GM12878 (cell line): Measurements from ENCODE around the gene UBAP1. TPM values are rescaled to one million over a fixed set of nuclear protein-coding genes. Genes with fewer than 3 reads are reported as not detected.

Experiments used
- ATAC-seq: fragments of 200-7000 bp; cut with Tn5 transposase; 3 replicates; pipeline ENCODE4 v1.9.1; 2020; ENCODE audit warnings: mild to moderate bottlenecking, moderate library complexity
- BruUV-seq: library from RNA; stranded (reverse); fragments of 400-500 nt; replicated peaks from 2 replicates; lab custom pipeline; 2021; lab: Mats Ljungman, UMichigan
- CTCF ChIA-PET: fragments of 300-600 bp; sonication (Branson Sonifier 250); formaldehyde crosslinking; extraction: SDS; loops from one replicate; lab custom pipeline; 2021; ENCODE audit warnings: inconsistent platforms; lab: Yijun Ruan, JAX
- POLR2A ChIA-PET: fragments of 350-600 bp; formaldehyde crosslinking; extraction: SDS; loops from one replicate; lab custom pipeline; 2021; ENCODE audit warnings: inconsistent platforms; lab: Charles Lee
- RAD21 ChIA-PET: fragments of 300-600 bp; sonication (Branson Sonifier 250); formaldehyde crosslinking; loops from one replicate; lab custom pipeline; 2023; ENCODE audit warnings: antibody characterized with exemption; ENCODE audit not compliant: unreplicated experiment; lab: Charles Lee
- SMC1A ChIA-PET: fragments of 300-600 bp; sonication (Branson Sonifier 250); formaldehyde crosslinking; loops from one replicate; lab custom pipeline; 2023; ENCODE audit not compliant: unreplicated experiment, uncharacterized antibody; lab: Charles Lee
- DNase-seq: peaks from one replicate; pipeline ENCODE4 v3.0.0-alpha.2; 2011; ENCODE audit warnings: low read depth, low spot score
- FAIRE-seq: peaks from 3 replicates; lab custom pipeline; 2011; peaks lifted over from hg19 to GRCh38; lab: Jason Lieb, UNC
- H2AFZ ChIP-seq: 2 replicates; pipeline ENCODE4 v1.6.0; 2011; ENCODE audit warnings: low read depth, low read length, control low read depth; ENCODE audit not compliant: control insufficient read depth
- H3K27ac ChIP-seq: 2 replicates; pipeline ENCODE4 v1.5.1; 2011; ENCODE audit warnings: control low read depth; ENCODE audit not compliant: control insufficient read depth, insufficient read depth
- H3K27me3 ChIP-seq, 2 experiments: replicated peaks in 1 of 2; 2 replicates each; pipeline versions ENCODE4 v1.6.0 to v1.6.1; 2011; ENCODE audit warnings: low read length in 1 of 2; ENCODE audit not compliant: control insufficient read depth in 2 of 2, insufficient read depth in 2 of 2
- H3K36me3 ChIP-seq, 2 experiments: 2 replicates each; pipeline ENCODE4 v1.5.1; 2011; ENCODE audit warnings: low read length in 1 of 2; ENCODE audit not compliant: control insufficient read depth in 2 of 2, insufficient read depth in 2 of 2
- H3K4me1 ChIP-seq: 2 replicates; pipeline ENCODE4 v1.6.1; 2011; ENCODE audit warnings: mild to moderate bottlenecking, low read length, moderate library complexity, mixed read lengths; ENCODE audit not compliant: control insufficient read depth, insufficient read depth
- H3K4me2 ChIP-seq: 2 replicates; pipeline ENCODE4 v1.6.0; 2011; ENCODE audit warnings: control low read depth; ENCODE audit not compliant: control insufficient read depth, insufficient read depth
- H3K4me3 ChIP-seq: fragments of 200-600 bp; sonication (generic); 2 replicates; pipeline ENCODE4 v1.5.1; 2016
- H3K79me2 ChIP-seq: 2 replicates; pipeline ENCODE4 v1.6.0; 2011; ENCODE audit warnings: low read length; ENCODE audit not compliant: control insufficient read depth, insufficient read depth
- H3K9ac ChIP-seq: 2 replicates; pipeline ENCODE4 v1.8.0; 2011; ENCODE audit warnings: low read length, control low read depth, mixed read lengths; ENCODE audit not compliant: control insufficient read depth, insufficient read depth
- H3K9me3 ChIP-seq: replicated peaks from 3 replicates; pipeline ENCODE4 v1.5.1; 2011; ENCODE audit warnings: mild to moderate bottlenecking, low read length; ENCODE audit not compliant: control insufficient read depth, insufficient read depth
- H4K20me1 ChIP-seq: 2 replicates; pipeline ENCODE4 v1.6.0; 2011; ENCODE audit not compliant: control insufficient read depth, insufficient read depth
- BHLHE40 ChIP-seq, 2 experiments: fragments of 450-650 bp in 1 of 2; IDR thresholded peaks; 2 replicates each; pipeline ENCODE4 v1.6.1; 2011 to 2017; ENCODE audit warnings: low read depth in 2 of 2, borderline replicate concordance in 1 of 2, improper control_type of control experiment in 1 of 2, low read length in 1 of 2, mild to moderate bottlenecking in 1 of 2
- FOXK2 ChIP-seq: fragments of 450-650 bp; IDR thresholded peaks from 2 replicates; pipeline ENCODE4 v1.6.1; 2017; ENCODE audit warnings: mild to moderate bottlenecking, moderate library complexity
- HDAC6 ChIP-seq: fragments of 200-600 bp; sonication (generic); IDR thresholded peaks from one replicate; pipeline ENCODE4 v1.8.0; 2017; ENCODE audit warnings: antibody characterized with exemption; ENCODE audit not compliant: unreplicated experiment
- IRF3 ChIP-seq: fragments of 450-650 bp; IDR thresholded peaks from 2 replicates; pipeline ENCODE4 v1.6.1; 2014; ENCODE audit warnings: mild to moderate bottlenecking
- JUNB ChIP-seq: IDR thresholded peaks from 2 replicates; pipeline ENCODE4 v1.6.1; 2016; ENCODE audit warnings: antibody characterized with exemption, mild to moderate bottlenecking
- MYC ChIP-seq: IDR thresholded peaks from 2 replicates; pipeline ENCODE4 v1.6.1; 2011; ENCODE audit warnings: mild to moderate bottlenecking, low read length, moderate library complexity, inconsistent platforms; ENCODE audit not compliant: insufficient read depth, insufficient replicate concordance, insufficient read length, severe bottlenecking
- RAD21 ChIP-seq: IDR thresholded peaks from 2 replicates; pipeline ENCODE4 v1.6.1; 2011; ENCODE audit warnings: mild to moderate bottlenecking, low read depth, low read length, moderate library complexity; ENCODE audit not compliant: insufficient read depth
- ZNF384 ChIP-seq: IDR thresholded peaks from 2 replicates; pipeline ENCODE4 v1.6.1; 2012; ENCODE audit warnings: low read depth, mild to moderate bottlenecking, low read length, improper control_type of control experiment, borderline replicate concordance
- ZNF592 ChIP-seq: fragments of 450-650 bp; IDR thresholded peaks from 2 replicates; pipeline ENCODE4 v1.6.1; 2017; ENCODE audit warnings: mild to moderate bottlenecking, moderate library complexity
- WGBS: methylation state at CpG from one replicate; pipeline ENCODE4 v1.1.6; 2016; ENCODE audit warnings: low lambda C conversion rate; ENCODE audit not compliant: insufficient replicate concordance, insufficient coverage; ENCODE audit errors: missing lambda C conversion rate; 5-methylcytosine and 5-hydroxymethylcytosine counted together
- in situ Hi-C: fragments of 300-500 bp; cut with MboI; formaldehyde crosslinking; loops from 9 replicates; pipeline ENCODE4 v1.14.3; 2018; ENCODE audit warnings: mixed read lengths
- intact Hi-C: fragments of 100-400 bp; cut with micrococcal nuclease; formaldehyde crosslinking; loops from one replicate; pipeline ENCODE4 v1.14.2; 2022; ENCODE audit not compliant: unreplicated experiment
- polyA plus RNA-seq, 11 experiments: library from polyadenylated mRNA; depleted of rRNA in 4 of 11; unstranded in 6 of 11; stranded (reverse) in 5 of 11; fragments of >200 nt; fragmentation: Nextera tagmentation in 4 of 11; fragmentation: Illumina TruSeq in 1 of 11; extraction: Ambion mirVana in 4 of 11; extraction: Trizol in 1 of 11; gene quantifications; 1 replicate in 1 of 11; 2 replicates in 10 of 11; pipeline versions ENCODE4 v1.2.1 to v1.2.3, GENCODE V29; 2011 to 2016; ENCODE audit warnings: inconsistent platforms in 2 of 11, missing spikeins in 2 of 11, low read depth in 1 of 11
- total RNA-seq, 4 experiments: library from RNA; depleted of rRNA in 3 of 4; stranded (reverse); fragments of >200 nt in 3 of 4; fragmentation: Illumina TruSeq in 1 of 4; extraction: Trizol in 1 of 4; gene quantifications; 2 replicates each; pipeline versions ENCODE4 v1.2.1 to v1.2.3, GENCODE V29; 2013 to 2021

Gene UBAP1
- total and polyA plus RNA-seq, 10 of the 15 experiments (the other 5 are each of a cell fraction or from before 2014, with no cell fraction given): 2.1 to 47.9 (median 27.2) TPM

- in situ Hi-C loops: no loop called here
- WGBS: 51% methylated on average over 2 of the region's 2 CpGs
- no peak for DNase-seq
- BruUV-seq: no TSS peak
- no peak for ATAC-seq
- H3K9ac ChIP-seq: no peak overlapping the region
- FAIRE-seq: no peak
- no peaks in the 10 kb centered on the region for H3K4me1 ChIP-seq
- H3K9me3 ChIP-seq: no peaks in the 10 kb centered on the region
- H2AFZ ChIP-seq: no peak overlapping the region
- intact Hi-C loops: no loop called here
- H3K27ac ChIP-seq: no peak overlapping the region
- ChIA-PET RAD21 (no interaction called here), SMC1A (interaction anchor here (1.2 kb wide), 1 partner anchor 17 kb away, joined by 3 read pairs; no protein-coding TSS in a partner anchor), POLR2A (interaction anchor here (0.6 kb wide), 1 partner anchor 475 kb away, joined by 3 read pairs; no protein-coding TSS in a partner anchor), CTCF (interaction anchor here (0.9 kb wide), 1 partner anchor 95 kb away, joined by 3 read pairs; no protein-coding TSS in a partner anchor)
- no peak overlapping the region for H3K4me3 ChIP-seq
- no peak for TF ChIP-seq RAD21
- TF ChIP-seq HDAC6: no peak
- TF ChIP-seq ZNF384: no peak
- H3K4me2 ChIP-seq: no peak overlapping the region
- no peaks in the 10 kb centered on the region for H3K27me3 ChIP-seq
- no peaks in the 10 kb centered on the region for H3K36me3 ChIP-seq
- no peaks in the 10 kb centered on the region for H4K20me1 ChIP-seq
- H3K79me2 ChIP-seq: no peaks in the 10 kb centered on the region
Measured at GRCh38 chr9:34157898-34158297, 20.9 kb upstream of the UBAP1 start.

DNA sequence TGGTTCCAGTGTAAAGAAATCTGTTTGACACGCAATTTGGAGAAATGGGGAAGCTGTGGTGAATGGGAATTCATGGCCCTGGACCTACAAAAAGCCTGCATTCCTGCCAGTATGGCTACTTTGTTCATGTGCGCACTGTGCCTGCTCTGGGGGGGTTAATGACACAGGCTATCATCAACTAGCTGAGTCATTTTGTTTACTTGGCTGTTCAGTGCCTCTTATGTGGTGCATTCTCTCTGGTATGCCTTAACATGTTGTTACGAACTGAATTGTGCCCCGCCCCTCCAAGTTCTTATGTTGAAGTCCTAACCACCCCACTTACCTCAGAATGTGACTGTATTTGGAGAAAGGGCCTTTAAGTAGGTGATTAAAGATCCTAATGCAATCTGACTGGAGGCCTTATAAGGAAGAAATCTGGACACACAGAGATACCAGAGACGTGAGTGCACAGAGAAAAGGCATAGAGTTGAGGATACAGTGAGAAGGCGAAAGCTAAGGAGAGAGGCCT is 20.4 kb upstream of the UBAP1 start:
- Histone ChIP-seq H3K4me2 (no peak overlapping the region), H3K27ac (no peak overlapping the region), H3K9me3 (no peaks in the 10 kb centered on the region), H4K20me1 (no peaks in the 10 kb centered on the region), H3K79me2 (no peaks in the 10 kb centered on the region), H3K36me3 (no peaks in the 10 kb centered on the region), H3K4me1 (no peaks in the 10 kb centered on the region), H3K4me3 (no peak overlapping the region), H3K27me3 (no peaks in the 10 kb centered on the region), H3K9ac (no peak overlapping the region), H2AFZ (no peak overlapping the region)
- BruUV-seq: no TSS peak
- intact Hi-C loops: no loop called here
- no peak for DNase-seq
- SMC1A ChIA-PET: interaction anchor here (1.2 kb wide), 1 partner anchor 17 kb away, joined by 3 read pairs; no protein-coding TSS in a partner anchor
- FAIRE-seq: no peak
- RAD21 ChIA-PET: no interaction called here
- ATAC-seq: no peak
- CTCF ChIA-PET: interaction anchor here (0.9 kb wide), 1 partner anchor 94 kb away, joined by 3 read pairs; no protein-coding TSS in a partner anchor
- in situ Hi-C loops: no loop called here
- POLR2A ChIA-PET: interaction anchor here (0.6 kb wide), 1 partner anchor 476 kb away, joined by 3 read pairs; no protein-coding TSS in a partner anchor
- WGBS: 74% methylated on average over 6 of the region's 6 CpGs
- no peak for TF ChIP-seq FOXK2
- no peak for TF ChIP-seq ZNF592
- TF ChIP-seq BHLHE40 (IDR thresholded peaks at IDR 0.05; ENCODE audit: borderline replicate concordance in 1 of 2, low read depth in 2 of 2, low read length in 1 of 2): no peak
- TF ChIP-seq IRF3: no peak
- no peak for TF ChIP-seq JUNB
- TF ChIP-seq MYC: no peak
